Fibroblast of pulmonary artery (primary cell): Measurements from ENCODE around the gene MKRN3.

ENCODE experiments used
- DNase-seq: peaks from one replicate; pipeline ENCODE4 v3.0.0-alpha.2; 2010; ENCODE audit warnings: low read depth
- H3K4me3 ChIP-seq: replicated peaks from 2 replicates; pipeline ENCODE4 v1.5.1; 2011; ENCODE audit warnings: low read depth, mild to moderate bottlenecking, control low read depth, low read length, moderate library complexity
- CTCF ChIP-seq: IDR thresholded peaks from 2 replicates; pipeline ENCODE4 v1.5.1; 2011; ENCODE audit warnings: mild to moderate bottlenecking, control low read depth, low read length, inconsistent platforms; ENCODE audit errors: missing control alignments

The MKRN3 gene

GRCh38 chr15:23566651-23567050 is 1.2 kb downstream of the MKRN3 start:
- no peak for DNase-seq
- TF ChIP-seq CTCF = no peak
- H3K4me3 ChIP-seq = peak overlapping the region; percentile 69

DNA sequence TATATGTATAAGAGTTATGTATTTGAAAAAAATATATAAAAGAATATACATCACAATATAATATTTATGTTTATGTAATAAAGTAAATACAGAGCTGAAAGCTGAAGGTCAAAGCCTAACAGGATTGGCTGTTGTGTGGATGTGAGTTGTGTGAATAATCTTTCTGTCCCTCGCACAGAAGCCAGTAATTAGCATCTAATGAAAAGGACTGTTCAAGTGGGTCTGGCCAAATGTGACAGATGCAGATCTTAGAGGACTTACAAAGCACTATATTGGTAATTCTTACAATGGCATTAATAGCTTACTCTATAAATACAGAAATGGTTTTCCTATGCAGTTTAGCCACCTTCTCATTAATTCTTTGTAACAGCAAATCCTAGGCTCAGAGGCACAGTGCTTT is 2.4 kb downstream of the MKRN3 start:
- TF ChIP-seq CTCF = no peak
- no peak for DNase-seq
- H3K4me3 ChIP-seq = no peak overlapping the region

GRCh38 chr15:23569151-23569925 is 3.9 kb downstream of the MKRN3 start:
- no peak for TF ChIP-seq CTCF
- DNase-seq = no peak
- H3K4me3 ChIP-seq = no peak overlapping the region

- H3K4me3 ChIP-seq = no peak overlapping the region
- TF ChIP-seq CTCF = no peak
- peak; percentile 1 for DNase-seq
These were observed 5.0 kb downstream of the MKRN3 start for GRCh38 chr15:23570486-23570885.

DNA sequence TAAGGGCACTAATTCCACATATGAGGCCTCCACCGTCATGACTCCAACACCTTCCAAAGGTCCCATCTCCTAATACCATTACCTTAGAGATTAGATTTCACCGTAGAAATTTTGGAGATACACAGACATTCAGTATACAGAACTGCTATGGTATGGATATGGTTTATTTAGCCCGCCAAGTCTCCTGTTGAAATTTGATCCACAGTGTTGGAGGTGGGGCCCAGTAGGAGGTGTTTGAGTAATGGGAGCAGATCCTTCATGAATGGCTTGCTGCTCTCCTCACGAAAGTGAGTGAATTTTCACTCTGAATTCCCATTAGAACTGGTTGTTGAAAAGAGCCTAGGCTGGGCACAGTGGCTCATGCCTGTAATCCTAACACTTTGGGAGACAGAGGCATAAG is 7.4 kb downstream of the MKRN3 start:
- DNase-seq = no peak
- TF ChIP-seq CTCF = no peak
- H3K4me3 ChIP-seq = no peak overlapping the region

DNA sequence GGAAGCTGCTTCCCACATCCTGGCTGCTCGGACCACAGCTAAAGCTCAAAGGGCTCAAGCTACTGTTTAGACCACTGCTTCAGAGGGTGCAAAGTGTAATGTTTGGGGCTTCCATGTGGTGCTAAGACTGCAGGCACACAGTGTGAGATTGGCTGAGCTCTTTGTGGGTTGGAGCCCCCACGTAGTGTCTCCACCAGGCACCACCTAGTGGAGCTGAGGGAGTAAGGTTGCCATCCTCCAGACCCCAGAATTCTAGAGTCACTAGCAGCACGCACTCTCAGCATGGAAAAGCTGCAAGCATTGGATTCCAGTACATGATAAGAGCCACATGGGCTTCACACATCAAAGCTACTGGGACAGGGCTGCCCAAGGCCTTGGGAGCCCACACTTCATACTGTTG is 9.3 kb downstream of the MKRN3 start:
- no peak for TF ChIP-seq CTCF
- no peak for DNase-seq
- H3K4me3 ChIP-seq = no peak overlapping the region

GRCh38 chr15:23576061-23576460 is 10.6 kb downstream of the MKRN3 start:
- TF ChIP-seq CTCF = no peak
- no peak for DNase-seq
- no peak overlapping the region for H3K4me3 ChIP-seq
